IPS-NIHi7 (cell line): Measurements from ENCODE around the gene EXOC6B.
A peak's percentile ranks its signal among the peaks of the same experiment; 100 is the strongest.

Experiments
- DNase-seq: peaks from one replicate; pipeline ENCODE4 v3.0.0; 2012; ENCODE audit warnings: mixed read lengths; ENCODE audit errors: extremely low spot score

EXOC6B gene

DNA sequence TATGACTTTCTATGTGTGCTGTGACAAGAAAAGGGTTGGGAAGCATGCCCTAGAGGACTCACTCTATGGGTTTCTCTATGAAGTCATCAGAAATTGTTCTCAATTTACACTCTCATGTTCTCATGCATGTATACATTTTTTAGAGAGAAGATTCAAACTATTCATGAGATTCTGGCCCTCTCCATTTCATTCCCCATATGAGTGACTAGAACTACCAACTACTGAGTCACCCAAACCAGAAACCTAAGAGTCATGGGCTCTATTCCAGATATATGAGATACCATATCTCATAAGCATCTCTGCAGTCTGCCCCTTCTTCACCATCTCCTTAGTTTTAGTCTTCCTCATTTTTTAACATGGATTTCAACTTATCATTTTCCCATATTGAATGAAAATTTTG, 87.7 kb downstream of the EXOC6B start:
- no peak for DNase-seq

DNA sequence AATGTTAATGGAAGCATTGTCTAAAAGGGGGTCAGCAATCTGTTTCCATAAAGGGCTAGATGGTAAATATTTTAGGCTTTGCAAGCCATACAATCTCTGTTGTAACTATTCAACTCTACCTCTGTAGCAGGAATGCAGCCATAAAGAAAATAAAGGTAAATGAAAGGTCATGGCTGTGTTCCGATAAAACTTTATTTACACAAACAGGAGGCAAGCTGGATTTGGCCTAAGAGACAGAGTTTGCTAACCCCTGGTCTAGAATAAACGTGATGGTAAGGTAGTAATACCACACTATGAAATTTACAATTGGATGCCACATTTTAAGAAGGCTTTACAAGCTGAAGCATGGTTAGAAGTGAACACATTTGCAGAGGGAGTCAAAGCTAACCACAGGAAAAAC, 91.4 kb downstream of the EXOC6B start:
- DNase-seq = no peak

DNA sequence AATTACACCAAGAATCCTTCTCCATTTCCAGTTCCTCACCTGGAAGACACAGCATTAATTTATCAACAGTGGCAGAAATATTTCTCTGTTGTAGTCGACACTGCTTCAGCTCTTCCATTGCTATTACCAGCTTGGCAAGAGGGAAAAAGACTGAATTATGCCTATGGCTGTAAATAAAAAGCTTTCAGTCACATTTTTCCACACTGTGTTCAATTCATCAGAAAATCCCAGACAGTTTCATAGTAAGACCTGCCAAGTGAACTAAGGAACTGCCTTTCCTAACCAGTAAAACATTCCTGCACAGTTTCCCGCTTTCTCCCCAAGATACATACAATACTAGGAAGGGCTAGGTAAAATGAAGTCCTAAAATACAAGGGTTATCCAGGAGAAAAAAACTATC, 94.7 kb downstream of the EXOC6B start:
- DNase-seq = no peak

DNA sequence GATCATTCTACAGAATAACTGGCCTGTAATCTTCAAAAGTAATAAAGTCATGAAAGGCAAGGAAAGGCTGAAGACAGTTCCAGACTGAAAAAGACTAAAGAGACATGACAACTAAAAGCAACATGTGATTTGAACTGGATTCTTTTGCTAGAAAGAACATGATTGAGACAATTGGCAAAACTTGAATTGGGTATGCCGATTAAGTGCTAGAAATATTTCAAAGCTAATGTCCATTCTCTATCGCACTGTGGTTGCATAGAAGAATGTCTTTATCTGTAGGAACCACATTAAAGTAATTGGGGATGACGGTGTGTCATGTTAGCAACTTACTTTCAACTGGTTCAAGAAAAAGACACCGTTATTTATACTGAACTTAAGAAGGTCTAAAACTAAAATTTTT, 98.5 kb downstream of the EXOC6B start:
- DNase-seq = no peak

DNA sequence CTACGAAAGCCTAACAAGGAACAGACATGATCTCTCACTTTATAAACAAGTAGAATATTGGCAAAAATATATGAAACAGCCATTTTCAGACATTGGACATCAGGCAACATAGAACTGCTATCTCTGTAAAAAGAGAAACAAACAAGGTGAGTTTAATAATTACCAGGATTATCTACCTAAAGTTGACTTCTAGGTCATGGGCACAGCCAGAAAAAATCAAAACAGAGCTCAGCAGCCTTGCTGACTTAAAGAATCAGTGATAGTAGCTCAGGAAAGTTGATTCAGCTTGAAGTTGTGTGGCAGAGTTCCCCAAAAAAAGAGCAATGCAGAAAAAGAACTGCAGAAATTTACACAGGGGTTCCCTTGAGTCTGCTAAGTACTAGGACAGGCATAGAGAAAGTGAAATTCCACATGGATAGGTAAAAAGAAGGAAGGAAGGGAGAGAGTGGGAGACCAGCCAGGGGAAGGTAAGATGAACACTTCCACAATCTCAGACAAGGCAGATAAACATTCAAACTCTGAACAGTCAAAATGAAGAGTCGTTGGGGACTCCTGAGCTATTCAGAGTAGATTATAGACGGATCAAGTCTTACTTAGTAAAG, 102.0 kb downstream of the EXOC6B start:
- DNase-seq = no peak

DNA sequence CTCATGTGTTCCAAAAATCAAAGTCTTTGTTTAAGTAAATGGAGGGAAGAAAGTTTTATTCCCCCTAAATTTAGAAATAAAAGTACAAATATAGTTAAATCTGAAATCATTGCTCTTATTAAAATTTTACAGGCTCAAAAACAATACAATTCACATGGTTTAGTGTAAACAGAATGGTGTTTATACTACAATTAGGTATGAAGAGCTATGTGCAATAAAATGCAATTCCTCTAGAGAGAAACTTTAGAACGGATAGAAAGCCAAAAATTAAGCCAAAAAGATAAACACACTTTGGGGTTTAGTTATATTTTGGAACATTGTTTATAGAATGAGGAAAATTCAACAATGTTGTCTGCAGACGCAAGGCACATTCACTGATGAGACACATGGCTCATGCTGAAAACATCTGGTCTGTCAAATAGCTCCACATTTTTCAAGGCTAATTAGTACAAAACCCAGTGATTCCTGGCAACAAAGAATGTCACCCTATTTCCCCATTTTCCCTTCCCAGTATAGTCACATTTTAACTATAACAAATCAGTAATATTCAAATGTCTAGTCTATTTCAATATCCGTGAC, 103.3 kb downstream of the EXOC6B start:
- no peak for DNase-seq

DNA sequence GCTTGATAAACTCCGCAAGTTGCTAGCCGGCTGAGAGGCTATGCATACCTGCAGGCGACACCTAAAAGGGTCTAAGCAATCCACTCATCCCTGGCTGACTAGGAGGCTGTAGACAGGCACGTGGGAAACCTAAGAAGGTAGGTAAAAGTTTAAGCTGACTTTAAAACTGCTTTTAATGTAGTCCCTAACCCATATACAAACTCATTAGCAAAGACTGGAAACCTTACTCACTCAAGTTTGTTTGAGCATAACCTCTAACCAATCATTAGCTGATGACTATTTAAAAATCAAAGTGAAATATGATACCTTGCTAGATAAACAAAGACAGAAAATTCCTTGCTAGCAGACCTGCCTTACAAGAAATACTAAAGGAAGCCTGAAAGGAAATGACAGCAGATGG, 106.4 kb downstream of the EXOC6B start:
- DNase-seq = peak; percentile 74

DNA sequence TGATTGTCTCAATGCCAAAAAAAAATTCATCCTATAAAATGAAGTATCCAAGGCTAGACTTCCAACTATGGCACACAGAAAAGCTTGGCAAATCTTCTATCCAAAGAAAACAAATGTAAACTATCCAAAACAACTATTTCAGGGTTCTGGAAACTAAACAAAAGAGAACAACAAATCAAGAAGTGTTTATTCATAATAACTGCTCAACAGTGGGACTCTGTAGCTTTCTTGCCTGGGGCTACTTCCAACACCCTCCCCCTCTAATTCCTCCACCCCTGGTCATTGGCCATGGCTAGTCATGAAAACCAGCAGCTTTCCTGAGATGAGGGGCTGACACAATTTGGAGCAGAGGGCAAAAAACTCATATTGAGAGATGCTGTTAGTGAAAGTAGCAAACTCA, 107.0 kb downstream of the EXOC6B start:
- DNase-seq = peak; percentile 29

DNA sequence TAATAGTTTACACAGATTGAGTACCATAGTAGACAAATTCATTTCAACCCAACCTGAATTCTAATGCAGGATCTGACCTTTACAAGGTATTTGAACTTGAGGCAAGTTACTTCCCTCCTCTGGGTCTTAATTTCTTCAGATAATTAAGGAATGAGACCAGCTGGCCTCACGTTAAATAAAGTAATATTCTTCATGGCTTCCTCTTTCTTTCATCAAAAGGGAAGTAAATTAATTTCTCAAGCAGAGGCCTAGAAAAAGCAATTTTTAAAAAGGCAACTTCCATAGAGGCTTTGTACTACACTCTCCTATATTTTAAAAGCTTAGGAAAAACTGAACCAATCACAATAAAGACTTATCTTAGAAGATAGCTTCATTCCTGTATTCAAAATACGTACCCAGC, 109.2 kb downstream of the EXOC6B start:
- DNase-seq = no peak

DNA sequence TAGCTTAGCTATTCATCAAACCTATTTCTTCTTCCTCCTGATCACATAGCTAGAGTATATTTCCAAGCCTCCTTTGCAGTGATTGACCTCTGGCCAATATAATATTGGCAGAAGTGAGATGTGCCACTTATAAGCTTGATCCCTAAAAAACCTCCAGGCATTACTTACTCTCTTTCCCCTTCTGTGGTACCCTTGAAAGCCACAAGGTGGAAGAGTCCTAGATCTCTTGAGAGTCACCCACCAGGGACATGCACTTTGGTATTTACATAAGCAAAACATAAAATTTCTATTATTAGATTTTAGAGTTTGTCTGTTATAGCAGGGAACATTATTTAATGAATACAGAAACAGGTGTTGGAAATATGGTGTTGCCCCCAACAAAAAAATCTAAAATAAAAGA, 112.0 kb downstream of the EXOC6B start:
- peak; percentile 14 for DNase-seq

DNA sequence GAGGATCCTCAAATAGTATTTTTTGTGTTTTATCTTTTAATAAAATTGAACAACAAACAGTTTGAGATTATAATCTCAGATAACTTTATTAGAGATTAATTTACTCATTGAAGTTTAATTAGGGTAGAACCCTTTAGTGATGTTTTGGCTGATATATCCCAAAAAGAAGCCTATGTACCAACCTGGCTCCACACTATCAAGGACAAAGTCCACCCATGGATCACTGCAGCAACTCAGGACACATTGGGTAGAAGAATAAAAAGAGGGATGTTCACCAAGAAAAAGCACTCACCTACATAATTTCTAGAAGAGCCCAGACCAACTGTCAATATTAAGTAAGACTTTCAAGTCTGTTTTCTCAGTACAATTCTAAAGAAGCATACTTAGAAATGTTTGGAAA, 112.9 kb downstream of the EXOC6B start:
- no peak for DNase-seq

DNA sequence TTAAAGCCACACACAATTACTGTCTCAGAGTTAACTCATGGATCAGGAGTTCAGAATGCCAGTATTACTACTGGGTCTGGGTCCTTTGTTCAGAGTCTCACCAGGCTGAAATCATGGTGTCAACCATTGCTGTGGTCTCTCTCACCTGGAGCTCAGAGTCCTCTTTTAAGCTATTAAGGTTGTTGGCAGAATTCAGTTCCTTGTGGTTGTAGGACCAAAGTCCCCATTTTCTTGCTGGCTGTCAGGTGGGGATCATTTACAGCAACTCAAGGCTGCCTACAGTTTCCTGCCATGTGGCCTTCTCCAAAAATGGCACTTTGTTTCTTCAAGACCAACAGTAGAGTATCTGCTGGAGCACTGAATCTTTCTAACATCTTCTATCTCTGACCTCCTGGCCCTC, 113.5 kb downstream of the EXOC6B start:
- DNase-seq = no peak

DNA sequence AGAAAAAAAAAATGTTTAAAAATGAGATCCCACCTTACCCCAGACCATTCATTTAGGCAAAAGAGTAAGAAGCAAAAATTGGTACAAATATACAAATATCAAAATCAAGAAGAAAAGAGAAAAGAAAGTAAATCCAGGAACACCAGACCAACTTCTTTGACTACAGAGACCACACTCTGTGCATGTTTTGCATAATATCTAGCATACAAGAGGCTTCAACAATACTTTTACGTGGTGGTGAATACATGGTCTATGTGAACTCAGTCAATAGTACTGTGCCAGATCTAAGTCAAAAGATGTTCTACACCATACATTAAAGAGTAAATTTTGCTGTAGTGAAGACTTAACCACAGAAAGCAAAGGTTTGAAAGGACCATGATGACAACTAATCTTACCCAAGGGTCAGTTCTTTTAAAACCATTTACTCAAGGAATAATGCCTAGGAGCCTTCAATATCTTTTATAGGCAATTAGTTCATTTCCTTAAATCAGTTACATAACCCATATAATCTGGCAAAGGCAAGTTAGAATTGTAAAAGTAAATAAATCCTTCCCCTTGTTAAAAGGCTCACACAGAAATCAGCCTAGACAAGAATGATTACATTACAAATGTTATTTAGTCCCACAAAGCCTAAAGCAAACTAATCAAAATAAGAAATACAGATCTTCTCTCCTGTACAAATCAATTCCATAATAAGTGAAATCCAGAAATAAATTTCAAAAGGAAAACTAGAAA, 115.2 kb downstream of the EXOC6B start:
- DNase-seq = no peak

DNA sequence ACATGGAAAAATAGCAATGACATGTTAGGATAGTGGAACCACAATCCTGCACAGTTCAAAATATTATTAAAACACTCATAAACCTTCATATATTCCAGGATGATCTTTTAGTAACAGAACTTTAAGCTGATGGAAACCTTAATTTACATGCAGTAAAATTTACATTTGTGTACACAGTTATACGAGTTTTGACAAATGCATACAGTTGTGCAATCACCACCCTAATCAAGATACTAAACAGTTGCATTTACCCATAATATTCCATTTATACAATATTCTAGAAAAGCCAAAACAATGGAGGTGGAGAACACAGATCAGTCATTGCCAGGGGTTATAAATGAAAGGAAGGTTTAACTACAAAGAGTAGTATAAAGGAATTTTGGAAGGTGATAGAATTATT, 117.6 kb downstream of the EXOC6B start:
- DNase-seq = no peak

DNA sequence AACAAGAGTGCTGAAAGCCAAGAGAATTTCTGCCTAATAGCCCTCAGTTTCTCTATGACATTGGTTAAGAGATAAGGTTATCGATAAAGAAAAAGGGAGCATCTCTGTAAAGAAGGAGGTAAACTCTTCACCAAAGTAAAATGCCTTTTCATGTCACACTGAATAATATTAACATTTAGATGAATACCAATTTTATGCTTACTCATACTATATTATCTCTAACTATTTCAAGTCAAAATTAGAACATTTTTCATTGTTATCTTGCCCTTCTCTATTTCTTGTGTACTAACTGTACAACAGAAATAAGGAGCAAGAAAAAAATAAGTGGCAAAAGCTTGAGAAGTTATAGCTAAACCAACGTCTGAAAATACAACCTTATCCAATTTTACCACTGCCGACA, 127.5 kb downstream of the EXOC6B start:
- DNase-seq = no peak

DNA sequence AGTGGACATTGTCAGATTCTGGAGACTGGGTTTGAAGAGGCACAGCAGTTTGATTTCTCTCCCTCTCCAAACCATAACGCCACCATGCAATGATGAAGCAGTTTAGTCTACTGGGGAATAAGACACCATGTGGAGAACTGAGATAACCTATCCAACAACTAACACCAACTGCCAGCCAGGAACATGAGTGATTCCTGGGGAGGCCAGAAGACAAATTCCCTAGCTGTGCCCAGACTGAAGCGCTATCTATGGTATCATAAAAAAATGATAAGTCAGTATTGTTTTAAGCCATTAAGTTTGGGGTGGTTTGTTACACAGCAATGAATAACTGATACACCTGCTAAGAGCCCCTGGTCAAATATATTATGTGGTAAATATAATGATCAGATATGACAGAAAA, 129.3 kb downstream of the EXOC6B start:
- no peak for DNase-seq

DNA sequence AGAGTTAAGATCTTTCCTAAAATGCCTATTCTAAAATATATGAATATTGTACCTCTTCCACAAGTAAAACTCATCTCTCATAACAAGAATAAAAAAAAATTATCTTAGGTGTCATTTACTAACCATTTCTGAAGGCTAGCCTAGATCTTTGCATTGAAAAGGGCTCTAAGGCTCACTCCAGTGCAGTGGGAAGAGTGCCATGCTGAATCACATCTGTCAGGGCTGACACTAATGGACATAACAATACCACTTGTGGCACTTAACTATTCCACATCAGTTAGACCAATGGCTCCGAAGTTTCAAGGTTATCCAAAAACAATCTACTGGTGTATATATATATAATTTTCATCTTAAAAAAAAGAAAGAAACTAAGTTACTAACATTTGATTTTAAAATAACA, 130.2 kb downstream of the EXOC6B start:
- DNase-seq = no peak

DNA sequence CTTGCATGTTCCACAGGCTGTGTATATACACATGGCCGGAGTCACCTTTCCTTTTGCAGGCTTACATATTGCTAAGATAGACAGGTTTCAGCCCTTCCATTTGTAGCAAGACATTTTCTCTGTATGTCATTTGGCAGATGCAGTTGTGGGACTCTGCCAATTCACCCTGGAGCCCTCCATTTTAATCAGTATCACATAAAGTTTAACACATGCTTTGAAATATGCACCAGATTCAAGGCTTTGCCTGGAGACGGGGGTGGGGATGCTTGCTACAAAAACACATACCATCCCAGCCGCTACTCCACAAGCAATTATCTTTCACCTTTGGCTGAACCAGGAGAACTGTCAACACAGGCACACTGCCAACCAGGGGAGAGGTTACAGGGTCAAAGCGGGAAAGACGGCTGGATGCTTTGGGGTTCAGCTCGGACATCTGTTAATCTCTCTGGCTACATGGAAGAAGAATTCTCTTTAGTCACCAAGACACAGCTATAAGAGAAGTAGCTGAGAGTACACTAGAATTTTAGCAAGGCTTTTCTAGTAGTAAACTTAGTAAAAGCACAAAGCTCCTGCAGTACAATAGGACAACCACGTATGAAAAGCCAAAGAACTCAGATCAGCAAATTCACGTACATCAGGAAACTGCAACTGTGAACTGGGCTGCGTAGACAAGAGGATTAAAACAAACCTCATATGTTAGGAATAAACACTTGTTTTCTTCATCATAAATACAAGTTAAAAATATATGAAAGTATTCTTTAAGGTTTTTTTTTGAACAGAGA, 130.9 kb downstream of the EXOC6B start:
- peak; percentile 19 for DNase-seq

DNA sequence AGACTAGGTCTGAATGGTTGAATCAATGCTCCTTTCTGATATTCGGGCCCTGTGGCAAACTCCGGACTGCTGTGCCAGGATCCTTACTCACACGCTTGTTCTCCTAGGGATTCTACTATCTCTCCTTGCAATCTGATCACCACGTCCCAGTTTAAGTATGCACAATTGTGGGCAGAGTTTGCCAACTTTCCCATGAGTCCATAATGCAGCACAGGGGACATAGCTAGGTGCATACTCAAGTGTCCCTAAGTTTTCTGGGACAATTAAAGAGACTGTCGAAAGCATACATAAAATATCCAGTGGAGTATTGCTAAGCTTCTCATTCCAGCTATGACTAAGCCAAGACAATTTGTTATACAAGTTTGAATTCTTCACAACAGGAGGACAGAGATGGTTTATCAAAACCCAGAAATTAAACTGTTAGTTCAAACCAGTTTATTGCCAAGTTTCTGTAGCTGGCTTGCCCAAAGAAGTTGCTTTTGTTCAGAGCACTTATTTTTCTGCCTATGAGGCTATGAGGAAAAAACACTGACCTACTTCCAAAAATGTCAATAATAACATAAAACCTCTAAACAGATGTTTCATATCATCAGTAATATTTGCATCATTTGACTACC, 136.1 kb downstream of the EXOC6B start:
- no peak for DNase-seq

DNA sequence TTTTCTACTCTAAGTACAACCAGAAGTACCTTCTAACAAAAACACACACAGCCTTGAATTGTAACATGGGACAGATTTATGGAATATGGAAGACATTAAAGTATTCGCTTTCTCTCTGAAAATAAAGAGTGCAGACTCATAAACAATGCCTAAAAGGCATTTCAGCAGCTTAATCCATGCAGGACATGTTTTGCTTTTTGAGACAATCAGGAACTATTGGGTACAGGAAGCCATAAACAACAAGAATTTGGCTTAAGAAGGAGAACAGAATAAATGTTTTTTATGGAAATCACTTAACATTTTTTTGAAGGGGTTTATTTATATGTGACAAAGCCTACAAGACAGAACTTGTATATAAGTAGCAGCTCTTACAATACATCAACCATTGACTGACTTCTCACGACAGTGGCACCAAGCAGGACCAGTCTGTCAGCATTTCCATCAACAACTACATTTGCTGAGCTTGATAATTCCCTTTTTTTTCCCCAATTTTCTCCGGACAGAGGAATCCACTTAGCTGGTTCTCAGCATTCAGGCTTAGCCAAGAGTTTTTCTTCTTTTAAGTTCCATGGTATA, 140.1 kb downstream of the EXOC6B start:
- no peak for DNase-seq

DNA sequence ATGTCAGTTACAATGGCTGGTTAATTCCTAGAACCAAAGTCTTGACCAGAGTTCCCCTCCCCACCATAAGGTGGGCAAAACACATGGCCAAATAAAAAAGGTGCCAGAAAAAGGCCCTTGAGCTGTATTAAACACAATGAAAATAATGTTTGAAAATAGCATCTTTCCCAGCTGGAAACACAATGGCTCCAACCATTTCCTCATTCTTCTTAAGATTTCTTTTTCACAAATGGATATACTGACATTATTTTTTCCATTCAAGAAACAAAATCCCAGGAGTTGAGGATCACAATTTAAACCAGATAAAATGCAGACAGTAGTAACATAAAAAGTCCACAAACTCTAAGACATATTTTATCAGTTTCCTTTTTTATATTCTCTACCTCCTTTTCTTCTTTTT, 143.8 kb downstream of the EXOC6B start:
- DNase-seq = no peak
